ENCODE results near the gene TBCD.

DNA sequence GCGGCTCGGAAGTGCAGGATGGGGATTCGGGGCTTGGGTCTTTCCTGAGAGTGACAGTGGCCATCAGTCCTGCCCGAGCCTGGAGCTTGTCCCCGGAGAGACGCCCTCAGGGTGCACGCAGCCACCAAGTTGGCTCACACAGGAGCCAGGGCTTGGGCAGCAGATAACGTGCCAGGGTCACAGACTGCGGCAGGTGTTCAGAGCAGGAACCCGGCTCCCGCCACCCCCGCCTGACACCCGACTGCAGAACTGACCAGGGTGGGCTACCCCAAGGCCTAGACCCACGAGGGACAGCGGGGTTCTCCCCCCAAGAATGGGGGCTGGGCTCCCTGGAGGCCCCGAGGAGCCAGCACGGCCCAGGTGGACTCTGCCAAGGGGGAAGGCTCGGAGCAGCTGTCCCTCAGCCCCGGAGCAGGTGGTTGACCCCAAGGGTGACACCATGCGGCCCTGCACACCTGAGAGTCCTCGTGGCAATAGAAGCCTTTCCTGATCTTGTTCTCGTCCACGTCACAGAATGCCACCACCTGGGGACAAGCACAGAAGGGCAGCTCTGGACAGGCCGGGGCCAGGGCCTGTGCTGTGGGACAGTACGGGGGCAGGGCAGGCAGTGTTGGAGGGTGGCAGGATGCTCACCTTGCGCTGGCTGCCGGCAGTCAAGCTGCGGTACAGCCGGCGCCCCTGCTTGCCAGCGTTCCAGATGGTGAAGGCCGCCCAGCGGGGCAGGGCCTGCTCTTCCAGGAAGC is 205.0 kb downstream of the TBCD start:
- TF ChIP-seq, protein P1, sequence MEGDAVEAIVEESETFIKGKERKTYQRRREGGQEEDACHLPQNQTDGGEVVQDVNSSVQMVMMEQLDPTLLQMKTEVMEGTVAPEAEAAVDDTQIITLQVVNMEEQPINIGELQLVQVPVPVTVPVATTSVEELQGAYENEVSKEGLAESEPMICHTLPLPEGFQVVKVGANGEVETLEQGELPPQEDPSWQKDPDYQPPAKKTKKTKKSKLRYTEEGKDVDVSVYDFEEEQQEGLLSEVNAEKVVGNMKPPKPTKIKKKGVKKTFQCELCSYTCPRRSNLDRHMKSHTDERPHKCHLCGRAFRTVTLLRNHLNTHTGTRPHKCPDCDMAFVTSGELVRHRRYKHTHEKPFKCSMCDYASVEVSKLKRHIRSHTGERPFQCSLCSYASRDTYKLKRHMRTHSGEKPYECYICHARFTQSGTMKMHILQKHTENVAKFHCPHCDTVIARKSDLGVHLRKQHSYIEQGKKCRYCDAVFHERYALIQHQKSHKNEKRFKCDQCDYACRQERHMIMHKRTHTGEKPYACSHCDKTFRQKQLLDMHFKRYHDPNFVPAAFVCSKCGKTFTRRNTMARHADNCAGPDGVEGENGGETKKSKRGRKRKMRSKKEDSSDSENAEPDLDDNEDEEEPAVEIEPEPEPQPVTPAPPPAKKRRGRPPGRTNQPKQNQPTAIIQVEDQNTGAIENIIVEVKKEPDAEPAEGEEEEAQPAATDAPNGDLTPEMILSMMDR (IDR thresholded peaks at IDR 0.05; ENCODE audit: low read length): no peak
- no peak for TF ChIP-seq EZH2 (optimal IDR thresholded peaks at IDR 0.05; ENCODE audit: low read depth, low read length)
